Forelimb muscle (tissue), 1 donor: ENCODE data around the gene E2F2. TPM values are rescaled to one million over a fixed set of nuclear protein-coding genes. Genes with fewer than 3 reads are reported as not detected.
"Not testable (repeated sequence)": the region's sequence is repeated elsewhere in the genome, so short reads cannot be mapped to it uniquely, and the experiment has no call there.

Experiments
- DNase-seq: peaks from one replicate; pipeline ENCODE4 v3.0.0-alpha.2; 2013; ENCODE audit warnings: low read depth
- polyA plus RNA-seq: library from polyadenylated mRNA; unstranded; fragments of 120-200 nt; gene quantifications from one replicate; pipeline ENCODE4 v1.2.1, GENCODE V29; 2013; ENCODE audit not compliant: insufficient read length

E2F2 gene
- polyA plus RNA-seq, 1 donor, result 3.4 TPM

GRCh38 chr1:23524716-23525401, 6.2 kb downstream of the E2F2 start:
- DNase-seq, result no peak

GRCh38 chr1:23524163-23524562, 6.9 kb downstream of the E2F2 start:
- no peak for DNase-seq

GRCh38 chr1:23522244-23522982, 8.6 kb downstream of the E2F2 start:
- DNase-seq, result no peak

- no peak for DNase-seq
These were observed 9.4 kb downstream of the E2F2 start for GRCh38 chr1:23521588-23521987.

GRCh38 chr1:23517581-23517980, 13.5 kb downstream of the E2F2 start:
- DNase-seq, result no peak

- no peak for DNase-seq
These were observed 15.1 kb downstream of the E2F2 start for GRCh38 chr1:23515905-23516304.

- no peak for DNase-seq
These were observed 16.8 kb downstream of the E2F2 start for GRCh38 chr1:23514111-23514679.

GRCh38 chr1:23509896-23510295, 21.1 kb downstream of the E2F2 start:
- DNase-seq, result no peak

GRCh38 chr1:23506376-23507107, 24.5 kb downstream of the E2F2 start:
- DNase-seq, result no peak

- DNase-seq, result no peak
These were observed 25.2 kb downstream of the E2F2 start for GRCh38 chr1:23505851-23506250.

- not testable (repeated sequence) for DNase-seq
These were observed 26.9 kb downstream of the E2F2 start for GRCh38 chr1:23504156-23504555.

GRCh38 chr1:23502951-23503350, 28.1 kb downstream of the E2F2 start:
- DNase-seq, result no peak

GRCh38 chr1:23500466-23500865, 30.6 kb downstream of the E2F2 start:
- no peak for DNase-seq

- no peak for DNase-seq
These were observed 33.1 kb downstream of the E2F2 start for GRCh38 chr1:23497777-23498439.

- no peak for DNase-seq
These were observed 34.4 kb downstream of the E2F2 start for GRCh38 chr1:23496490-23497181.

GRCh38 chr1:23494836-23495235, 36.2 kb downstream of the E2F2 start:
- DNase-seq, result not testable (repeated sequence)

- DNase-seq, result not testable (repeated sequence)
These were observed 38.3 kb downstream of the E2F2 start for GRCh38 chr1:23492776-23493175.

- no peak for DNase-seq
These were observed 38.8 kb downstream of the E2F2 start for GRCh38 chr1:23492132-23492720.

- no peak for DNase-seq
These were observed 41.2 kb downstream of the E2F2 start for GRCh38 chr1:23489842-23490241.

- no peak for DNase-seq
These were observed 46.1 kb downstream of the E2F2 start for GRCh38 chr1:23485002-23485332.
